K562 (cell line): ENCODE measurements around the gene RPS10. TPM values are rescaled to one million over a fixed set of nuclear protein-coding genes. Genes with fewer than 3 reads are reported as not detected.

Source experiments
- ARHGAP35 ChIP-seq: fragments of 450-650 bp; IDR thresholded peaks from 2 replicates; pipeline ENCODE4 v1.6.1; 2018; ENCODE audit not compliant: partially characterized antibody
- EP400 ChIP-seq: fragments of 450-650 bp; IDR thresholded peaks from 2 replicates; pipeline ENCODE4 v1.6.1; 2017; ENCODE audit warnings: antibody characterized with exemption, mild to moderate bottlenecking, moderate library complexity
- ETS1 ChIP-seq: conservative IDR thresholded peaks from 2 replicates; pipeline ENCODE4 v1.6.1; 2011; ENCODE audit warnings: low read depth, mild to moderate bottlenecking, low read length; ENCODE audit not compliant: control insufficient read depth
- MBD1 ChIP-seq: fragments of 250-450 bp; sonication (Bioruptor Pico); IDR thresholded peaks from 2 replicates; pipeline ENCODE4 v1.8.0; 2022; ENCODE audit warnings: inconsistent platforms
- SFPQ ChIP-seq: fragments of 200-400 bp; formaldehyde crosslinking; IDR thresholded peaks from 2 replicates; pipeline ENCODE4 v1.6.1; 2017; ENCODE audit warnings: mild to moderate bottlenecking, low read depth, low read length, moderate library complexity
- SRSF3 ChIP-seq: fragments of 200-400 bp; formaldehyde crosslinking; IDR thresholded peaks from 2 replicates; pipeline ENCODE4 v1.6.1; 2016; ENCODE audit warnings: mild to moderate bottlenecking, low read length, moderate library complexity; ENCODE audit not compliant: insufficient read depth
- TBL1XR1 ChIP-seq, 2 experiments: IDR thresholded peaks; 2 replicates each; pipeline ENCODE4 v1.6.1; 2012; ENCODE audit warnings: improper control_type of control experiment in 2 of 2, low read length in 2 of 2, mild to moderate bottlenecking in 1 of 2
- TCF7L2 ChIP-seq: fragments of 150-350 bp; IDR thresholded peaks from 2 replicates; pipeline ENCODE4 v1.6.1; 2016; ENCODE audit warnings: low read depth, mild to moderate bottlenecking, low read length, moderate library complexity
- TSC22D4 ChIP-seq: fragments of 450-650 bp; IDR thresholded peaks from 2 replicates; pipeline ENCODE4 v1.6.1; 2016; ENCODE audit warnings: missing genetic modification characterization, missing biosample characterization, control low read depth
- XRCC5 ChIP-seq: fragments of 200-400 bp; formaldehyde crosslinking; IDR thresholded peaks from 2 replicates; pipeline ENCODE4 v1.6.1; 2017; ENCODE audit warnings: low read depth, mild to moderate bottlenecking, low read length
- ZC3H4 ChIP-seq: sonication (generic); formaldehyde crosslinking; IDR thresholded peaks from 2 replicates; pipeline ENCODE4 v1.9.0; 2021; ENCODE audit warnings: missing genetic modification reagents, borderline replicate concordance
- ZNF395 ChIP-seq: fragments of 200-800 bp; sonication (Bioruptor generic); IDR thresholded peaks from 2 replicates; pipeline ENCODE4 v1.6.1; 2017; ENCODE audit warnings: missing genetic modification characterization, missing compliant biosample characterization
- ZNF79 ChIP-seq: fragments of 250-450 bp; sonication (Bioruptor Pico); IDR thresholded peaks from 2 replicates; pipeline ENCODE4 v1.4.0; 2020; ENCODE audit warnings: low read depth, mild to moderate bottlenecking, moderate library complexity
- polyA plus RNA-seq, 8 experiments: library from polyadenylated mRNA; depleted of rRNA in 4 of 8; stranded (reverse) in 5 of 8; unstranded in 3 of 8; fragments of >200 nt; fragmentation: Nextera tagmentation in 2 of 8; fragmentation: Illumina TruSeq in 1 of 8; extraction: Ambion mirVana in 2 of 8; extraction: Trizol in 1 of 8; gene quantifications; 2 replicates each; pipeline versions ENCODE4 v1.2.1 to v1.2.3, GENCODE V29; 2011 to 2014; ENCODE audit warnings: inconsistent platforms in 1 of 8, missing spikeins in 1 of 8
- total RNA-seq, 7 experiments: library from RNA; depleted of rRNA in 6 of 7; stranded (reverse); fragments of >200 nt in 6 of 7; fragmentation: Illumina TruSeq in 2 of 7; extraction: Trizol in 2 of 7; gene quantifications; 2 replicates each; pipeline versions ENCODE4 v1.2.1 to v1.2.3, GENCODE V29; 2011 to 2021; ENCODE audit warnings: low replicate concordance in 1 of 7

The RPS10 gene
- total and polyA plus RNA-seq, 9 of the 15 experiments (the other 6 are each of a cell fraction or from before 2014, with no cell fraction given) = 2,680 to 5,251 (median 3,876) TPM

GRCh38 chr6:34391786-34392496 lies 33.9 kb downstream of the RPS10 start (continued):
- TF ChIP-seq SFPQ = no peak
- peak; percentile 92 for TF ChIP-seq EP400
- no peak for TF ChIP-seq ZC3H4 (CRISPR knock-in tag)
- no peak for TF ChIP-seq TCF7L2
- TF ChIP-seq ZNF395 (CRISPR knock-in tag) = no peak; the same call in 1 of the 2 replicates
- TF ChIP-seq ZNF79 = no peak
- no peak for TF ChIP-seq MBD1
- no peak for TF ChIP-seq ETS1
- TF ChIP-seq TBL1XR1 (IDR thresholded peaks at IDR 0.05; ENCODE audit: low read length in 2 of 2) = no peak
- no peak for TF ChIP-seq TSC22D4 (tag)
- no peak for TF ChIP-seq XRCC5
- TF ChIP-seq SRSF3 = no peak
- no peak for TF ChIP-seq ARHGAP35
